C1 segment of cervical spinal cord (tissue), 14 donors: ENCODE measurements around the gene SLIT3.

ENCODE experiments used
- DNase-seq, 14 donors: peaks; one replicate each; lab custom pipeline; 2025; lab: John Stamatoyannopoulos, UW

Gene SLIT3

DNA sequence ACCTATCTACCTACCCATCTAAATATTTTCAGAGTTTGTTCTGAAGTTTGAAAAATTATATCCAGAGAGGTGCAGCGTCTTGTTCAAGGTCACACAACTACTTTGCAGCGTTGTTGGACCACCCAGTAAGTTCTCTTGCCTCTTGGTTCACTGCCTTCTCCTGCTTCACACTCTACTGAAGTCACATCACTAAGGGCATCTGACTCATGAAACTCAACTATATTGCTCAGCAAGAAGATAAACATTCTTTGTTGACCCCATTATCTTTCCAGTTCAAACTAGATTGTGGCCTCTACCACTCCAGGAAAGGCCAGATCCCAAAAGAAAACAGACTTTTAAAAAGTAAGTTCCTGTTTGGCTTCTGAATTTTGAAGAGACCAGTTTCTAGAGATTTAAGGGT is 326.9 kb downstream of the SLIT3 start:
- no peak for DNase-seq

DNA sequence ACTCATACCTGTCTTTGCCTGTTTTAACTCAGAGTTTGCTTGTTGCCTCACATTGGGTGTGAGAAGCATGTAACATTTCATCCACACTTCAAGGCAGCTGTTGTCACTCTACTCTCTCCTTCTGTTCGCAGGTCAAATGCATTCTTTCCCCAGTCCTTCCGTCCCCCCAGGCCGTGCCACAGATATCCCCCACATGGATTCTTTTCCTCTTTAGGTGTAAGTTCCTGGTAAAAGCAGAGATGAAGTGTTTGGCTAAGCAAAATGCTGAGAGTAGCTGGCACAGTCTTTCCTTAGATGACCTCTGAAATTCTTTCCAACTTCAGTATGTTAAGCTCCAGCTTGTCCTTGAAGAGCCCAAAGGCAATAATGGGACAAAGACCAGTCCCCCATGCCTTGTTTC is 328.2 kb downstream of the SLIT3 start:
- DNase-seq = no peak

DNA sequence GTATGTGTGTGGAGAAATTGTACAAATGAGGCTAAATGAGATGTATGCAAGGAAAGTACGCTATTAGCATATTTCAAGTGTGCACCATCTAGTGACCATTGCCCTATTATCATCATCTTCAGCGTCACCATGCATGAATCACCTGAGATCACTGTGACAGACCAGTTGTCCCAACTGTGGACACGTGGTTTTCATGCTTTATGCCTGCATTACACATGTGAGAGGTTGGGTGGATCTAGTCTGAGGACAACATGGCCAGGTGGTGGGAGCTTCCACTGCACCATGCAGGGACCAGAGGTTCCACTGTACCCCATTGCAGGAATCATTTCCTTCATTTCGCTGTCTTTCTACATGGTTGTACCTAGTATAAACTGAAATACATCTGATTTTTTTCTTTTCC is 329.8 kb downstream of the SLIT3 start:
- no peak for DNase-seq

DNA sequence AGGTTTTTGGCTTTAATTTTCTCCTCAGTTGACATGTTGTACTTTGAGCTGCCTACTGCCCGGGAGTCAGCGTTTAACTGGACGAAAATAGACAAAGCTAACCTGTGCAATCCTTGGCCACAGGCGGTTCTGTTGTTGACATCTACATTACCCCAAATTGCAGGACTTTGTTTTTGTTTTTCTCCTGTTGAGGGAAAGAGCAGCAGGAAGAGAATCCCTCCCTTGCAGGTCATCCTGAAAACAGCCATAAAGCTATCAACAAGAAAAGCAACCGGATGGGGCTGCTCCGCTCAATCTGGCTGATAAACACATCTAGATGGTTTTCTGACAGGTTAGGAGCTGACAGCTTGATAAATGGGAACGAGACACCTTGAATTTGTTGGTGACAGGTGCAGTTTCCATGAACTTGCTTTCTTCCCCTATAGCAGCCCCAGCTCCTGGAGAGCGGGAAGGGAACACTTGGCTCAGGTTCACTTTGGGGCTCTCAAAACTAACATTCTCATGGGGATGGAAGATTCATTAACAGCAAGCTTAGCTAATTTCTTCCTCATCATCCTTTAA is 331.5 kb downstream of the SLIT3 start:
- DNase-seq = no peak

DNA sequence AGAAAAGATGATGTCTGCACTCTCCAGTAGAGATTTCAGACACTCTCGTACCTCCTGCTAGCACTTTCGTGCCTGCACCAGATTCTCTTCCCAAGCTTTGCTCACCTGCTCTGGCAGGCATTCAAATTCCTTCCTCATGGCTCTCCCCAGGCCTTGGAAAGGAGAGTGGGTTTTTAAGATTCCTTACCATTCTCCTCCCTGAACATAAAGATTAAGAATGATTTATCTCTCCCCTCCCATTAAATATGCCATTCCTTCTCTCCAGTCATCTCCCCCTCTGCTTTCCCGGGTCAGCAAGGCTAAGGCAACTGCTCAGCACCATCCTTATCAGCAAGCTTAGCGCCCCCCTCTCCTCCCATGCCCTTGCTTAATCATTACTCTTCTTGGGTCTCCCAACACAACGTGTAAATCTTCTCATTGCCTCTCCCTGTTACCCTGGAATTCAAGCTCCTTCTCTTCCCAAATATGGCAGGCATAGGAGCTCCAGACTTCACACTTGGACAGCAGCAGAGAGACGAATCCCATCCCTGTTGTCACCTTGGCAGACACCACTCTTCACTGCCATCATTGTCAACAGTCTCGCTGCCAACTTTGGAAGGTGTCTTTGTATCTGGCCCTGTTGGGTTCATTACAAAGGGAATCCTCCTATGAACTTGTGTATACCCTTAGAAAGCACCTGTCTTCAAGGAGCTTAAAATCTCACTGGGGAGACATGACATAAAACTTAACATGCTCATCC is 332.9 kb downstream of the SLIT3 start:
- DNase-seq = peak in 1 of 14 donors; percentile 68

DNA sequence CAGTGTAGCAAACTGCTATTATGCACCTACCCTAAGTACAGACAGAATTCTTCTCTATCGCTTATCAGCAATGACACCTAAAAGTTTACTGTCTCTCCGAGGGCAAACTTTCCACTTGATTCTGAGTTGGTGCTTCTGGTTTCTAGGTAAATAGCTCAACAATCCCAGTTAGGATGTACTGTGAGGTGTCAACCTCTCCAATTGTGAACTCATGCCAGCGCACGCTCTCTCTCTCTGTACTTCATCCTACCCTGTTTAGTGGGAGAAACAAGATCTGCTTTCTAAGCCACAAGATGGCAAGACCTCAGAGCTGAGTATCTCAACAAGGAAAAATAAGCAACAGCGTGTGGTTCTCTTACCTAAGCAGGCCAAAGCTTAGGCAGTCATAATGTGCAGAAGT is 335.3 kb downstream of the SLIT3 start:
- no peak for DNase-seq

DNA sequence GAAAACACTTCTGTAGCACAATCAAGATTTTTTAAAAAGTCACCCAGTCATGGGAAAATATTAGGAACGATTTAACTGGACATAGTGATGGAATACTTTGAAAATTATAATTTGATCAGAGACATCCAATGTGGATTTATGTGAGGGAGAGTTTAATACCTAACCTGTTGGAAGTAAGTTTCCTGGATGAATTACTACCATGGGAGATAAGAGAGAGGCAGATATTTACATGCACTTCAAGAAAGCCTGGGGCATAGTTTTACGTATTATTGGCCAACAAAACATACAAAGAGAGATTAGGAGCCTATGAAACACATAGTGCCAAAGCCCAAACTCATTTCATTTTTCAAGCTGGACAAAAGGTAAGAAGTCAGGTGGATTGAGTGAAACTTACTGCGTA is 336.8 kb downstream of the SLIT3 start:
- no peak for DNase-seq

DNA sequence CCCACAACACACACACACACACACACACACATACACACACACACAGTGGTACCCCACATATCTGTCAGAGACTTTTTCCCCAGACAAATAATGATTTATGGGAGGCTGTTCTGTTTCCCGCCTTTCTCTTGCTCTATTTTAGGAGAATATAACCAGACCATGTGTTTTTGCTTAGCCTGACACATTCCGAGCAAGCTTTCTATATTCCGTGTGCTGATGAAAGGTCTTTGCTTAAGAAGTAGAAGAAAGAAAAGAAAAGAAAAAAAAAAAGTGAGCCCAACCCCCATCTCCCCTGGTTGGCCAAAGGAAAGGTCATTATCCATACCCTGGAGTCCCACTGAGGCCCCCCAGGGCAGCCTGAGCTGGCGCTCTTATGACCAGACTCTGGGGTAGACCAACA is 338.6 kb downstream of the SLIT3 start:
- no peak for DNase-seq

DNA sequence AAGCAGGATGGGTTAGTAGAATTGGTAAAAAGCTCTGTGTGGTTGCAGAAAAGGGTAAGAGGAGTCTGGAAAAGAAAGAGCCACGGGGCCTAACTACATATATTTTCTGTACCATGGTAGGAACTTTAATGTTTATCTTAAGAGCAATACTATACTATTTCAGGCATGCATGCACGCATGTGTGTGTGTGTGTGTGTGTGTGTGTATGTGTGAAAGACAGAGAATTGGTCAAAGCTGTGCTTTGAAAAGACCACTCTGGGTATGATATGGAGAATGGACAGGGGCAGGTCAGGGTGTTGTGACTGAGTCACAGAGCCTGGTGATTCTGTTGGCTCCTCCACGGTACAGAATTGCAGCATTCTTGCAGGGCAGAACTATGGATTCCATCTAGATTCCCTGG is 339.3 kb downstream of the SLIT3 start:
- DNase-seq = no peak

DNA sequence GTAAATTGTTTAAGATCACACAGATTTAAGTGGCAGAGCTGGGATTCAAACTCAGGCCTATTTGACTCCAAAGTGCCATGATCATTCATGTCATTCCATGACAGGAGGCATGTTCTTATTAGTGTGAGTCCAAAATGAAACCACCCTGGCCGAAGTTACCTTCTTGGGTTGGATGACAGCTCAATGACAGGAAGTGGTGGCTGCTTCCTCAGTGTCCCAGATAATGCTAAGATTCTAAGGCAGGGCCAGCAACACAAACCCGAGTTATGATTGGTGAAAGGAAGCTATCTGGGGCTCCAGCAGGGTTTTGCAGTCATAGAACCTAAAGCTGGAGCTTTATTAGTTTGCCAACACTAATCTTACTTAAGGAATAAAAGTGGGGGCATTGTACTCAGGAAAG is 340.4 kb downstream of the SLIT3 start:
- DNase-seq = no peak

DNA sequence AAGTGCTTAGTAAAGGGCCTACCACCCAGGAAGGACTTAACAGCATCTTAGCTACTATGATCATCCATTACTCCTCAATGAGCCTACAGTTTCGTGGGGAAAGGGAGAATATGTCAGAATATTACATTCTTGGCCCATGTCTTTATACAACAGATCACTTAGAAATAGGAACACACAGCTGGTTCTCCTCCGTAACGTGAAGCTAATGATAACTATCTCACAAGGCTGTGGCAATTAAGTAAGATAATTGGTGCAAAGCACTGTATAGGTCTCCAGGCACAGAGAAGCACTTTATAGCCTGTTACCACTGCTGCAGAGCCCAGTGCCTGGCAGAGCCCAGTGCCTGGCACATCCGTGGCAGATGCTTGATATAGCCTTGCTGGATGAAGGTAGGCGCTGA is 347.6 kb downstream of the SLIT3 start:
- no peak for DNase-seq

DNA sequence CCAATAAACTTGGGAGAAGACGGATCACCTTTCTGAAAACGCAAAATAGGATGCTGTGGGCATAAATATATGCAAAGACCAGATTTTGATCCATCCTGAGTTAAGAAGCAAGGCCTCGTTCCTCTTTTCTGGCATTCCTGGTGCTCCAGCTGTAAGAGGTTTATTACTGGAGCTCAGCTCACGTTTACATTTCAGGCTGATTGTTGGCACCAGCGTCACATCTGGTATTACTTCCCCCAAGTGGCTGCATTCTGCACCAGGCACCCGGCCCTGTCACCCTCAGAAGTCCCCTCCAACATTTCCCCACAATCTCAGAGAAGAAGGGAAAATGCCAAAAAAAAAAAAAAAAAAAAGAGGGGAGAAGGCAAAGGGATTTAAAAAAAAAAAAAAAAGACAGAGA is 348.7 kb downstream of the SLIT3 start:
- no peak for DNase-seq

DNA sequence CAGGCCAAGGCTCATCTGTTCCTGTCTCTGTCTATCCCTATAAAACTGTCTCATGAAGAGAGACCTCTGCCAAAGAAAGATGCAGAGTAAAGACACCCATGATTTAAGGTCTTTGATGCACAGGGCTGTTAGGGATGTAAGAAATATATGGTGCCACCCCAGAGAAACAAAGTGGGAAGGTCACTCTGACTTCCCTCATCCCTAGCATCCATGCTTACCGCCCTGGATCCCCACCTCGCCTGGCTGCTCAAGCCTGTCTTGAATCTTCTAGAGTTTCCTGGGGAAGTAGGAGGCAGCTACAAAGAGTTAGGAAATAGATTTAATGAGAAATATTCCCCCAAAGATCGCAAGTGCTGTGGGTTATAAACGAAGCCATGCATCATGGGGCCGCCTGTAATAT is 349.2 kb downstream of the SLIT3 start:
- DNase-seq = no peak

DNA sequence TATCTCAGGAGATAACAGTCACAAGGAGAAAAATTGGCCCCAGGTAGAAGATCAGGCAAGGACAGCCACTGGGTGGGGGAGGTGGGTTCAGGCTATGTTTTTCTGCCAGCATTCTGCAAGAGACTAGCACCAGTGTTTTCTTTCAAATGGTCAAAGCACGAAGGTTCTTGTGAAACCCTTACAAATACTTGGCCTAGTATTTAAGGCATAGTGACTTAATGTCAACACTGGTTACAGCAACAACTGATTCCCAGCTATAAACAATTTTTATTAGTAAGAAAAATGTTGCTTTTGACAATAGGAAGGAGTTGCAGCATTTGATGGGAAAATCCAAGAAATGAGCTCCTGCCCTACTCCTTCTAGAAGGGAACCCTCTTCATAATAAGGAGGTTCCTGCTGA is 349.6 kb downstream of the SLIT3 start:
- no peak for DNase-seq

DNA sequence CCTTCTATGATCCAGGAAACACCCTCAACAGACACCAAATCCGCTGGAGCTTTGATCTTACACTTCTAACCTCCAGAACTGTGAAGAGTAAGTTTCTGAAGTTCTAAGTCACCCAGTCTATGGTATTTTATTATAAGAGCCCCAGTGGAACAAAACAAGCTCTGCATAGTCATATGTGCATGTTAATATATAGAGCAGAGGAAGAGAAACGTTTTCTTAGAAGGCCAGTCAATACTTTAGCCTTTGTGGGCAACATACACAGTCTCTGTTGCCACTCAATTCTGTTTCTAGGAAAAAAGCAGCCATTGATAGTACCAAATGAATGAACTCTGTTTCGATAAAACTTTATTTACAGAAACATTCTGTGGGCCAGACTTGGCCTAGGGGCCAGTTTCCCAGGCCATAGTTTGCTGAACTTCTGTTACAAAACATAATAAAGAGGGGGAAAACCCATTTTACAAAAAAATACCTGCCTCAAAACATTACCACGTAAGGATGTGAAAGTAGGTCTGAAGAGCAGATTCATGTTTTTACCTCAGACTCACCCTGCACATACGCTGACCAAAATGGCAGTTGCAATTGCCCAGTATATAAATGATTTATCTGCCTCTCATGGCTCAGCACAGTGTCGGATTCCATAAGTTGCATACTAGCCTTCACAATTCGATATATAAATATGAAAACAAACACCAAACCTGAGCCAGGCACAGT is 350.5 kb downstream of the SLIT3 start:
- no peak for DNase-seq

DNA sequence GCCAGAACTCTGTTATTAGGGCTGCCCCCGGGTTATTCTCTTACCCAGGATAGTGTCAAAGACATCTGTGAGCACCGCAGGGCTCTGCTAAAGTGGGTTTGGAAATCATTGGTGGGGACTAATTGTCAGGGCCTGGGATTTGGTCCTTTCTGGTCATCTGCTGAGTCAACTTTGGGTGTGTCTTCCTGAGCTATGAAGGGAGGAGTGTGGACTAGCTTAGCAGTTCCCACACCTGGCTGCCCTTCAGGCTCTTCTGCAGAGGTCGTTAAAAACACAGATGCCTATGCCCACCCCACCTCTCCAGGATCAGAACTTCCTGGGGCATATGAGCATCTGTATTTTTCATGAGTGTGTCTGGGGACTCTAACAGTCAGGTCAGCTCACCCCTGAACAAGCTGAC is 352.2 kb downstream of the SLIT3 start:
- no peak for DNase-seq

DNA sequence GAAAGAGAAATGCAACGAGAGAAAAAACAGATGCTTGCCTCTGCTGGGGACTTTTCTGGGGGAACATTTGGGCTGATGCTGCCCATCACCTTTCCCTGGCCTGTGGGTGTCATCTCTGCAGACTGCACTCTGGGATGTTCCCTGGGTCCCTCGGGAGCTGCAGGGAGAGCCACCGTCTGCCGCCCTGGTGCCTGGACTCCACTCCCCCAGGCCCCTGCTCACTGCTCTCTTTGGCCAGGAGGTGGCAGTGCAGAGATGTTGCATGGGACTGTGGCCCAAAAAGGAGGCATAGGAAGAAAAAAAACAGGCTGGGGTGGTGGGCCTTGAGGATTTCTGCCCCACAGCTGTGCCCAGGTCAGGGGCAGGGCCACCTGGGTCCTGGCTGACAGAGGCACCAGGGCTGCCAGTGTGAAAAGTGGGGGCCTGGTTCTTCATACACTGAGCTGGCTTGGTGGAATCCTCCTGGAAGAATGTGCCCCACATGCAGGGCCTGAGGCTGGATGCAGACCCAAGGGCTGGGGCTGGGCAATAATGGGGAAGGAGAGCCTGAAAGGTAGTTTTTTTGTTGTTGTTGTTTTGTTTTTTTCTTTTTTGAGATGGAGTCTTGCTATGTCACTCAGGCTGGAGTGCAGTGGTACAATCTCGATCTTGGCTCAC is 353.6 kb downstream of the SLIT3 start:
- peak in 4 of 14 donors; percentile 2 to 29 (median 4) for DNase-seq

DNA sequence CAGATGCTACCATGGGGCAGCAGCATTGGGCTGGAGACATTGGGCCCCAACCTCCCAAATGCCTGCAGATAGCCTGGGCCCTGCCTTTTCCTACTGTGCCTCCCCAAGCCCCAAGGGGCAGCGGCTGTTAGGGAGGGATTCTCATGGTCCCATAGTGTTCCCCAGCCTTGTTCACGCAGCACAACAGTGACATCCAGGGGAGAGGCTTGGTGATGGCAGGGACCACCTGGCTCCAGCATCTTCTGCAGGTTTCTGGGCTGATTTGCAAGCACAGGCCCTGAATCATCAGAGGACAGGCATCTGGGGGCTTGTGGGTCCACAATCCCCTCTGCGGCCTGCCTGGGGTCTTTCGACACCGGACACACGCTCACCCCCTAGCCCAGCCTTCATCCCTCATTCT is 354.6 kb downstream of the SLIT3 start:
- no peak for DNase-seq

DNA sequence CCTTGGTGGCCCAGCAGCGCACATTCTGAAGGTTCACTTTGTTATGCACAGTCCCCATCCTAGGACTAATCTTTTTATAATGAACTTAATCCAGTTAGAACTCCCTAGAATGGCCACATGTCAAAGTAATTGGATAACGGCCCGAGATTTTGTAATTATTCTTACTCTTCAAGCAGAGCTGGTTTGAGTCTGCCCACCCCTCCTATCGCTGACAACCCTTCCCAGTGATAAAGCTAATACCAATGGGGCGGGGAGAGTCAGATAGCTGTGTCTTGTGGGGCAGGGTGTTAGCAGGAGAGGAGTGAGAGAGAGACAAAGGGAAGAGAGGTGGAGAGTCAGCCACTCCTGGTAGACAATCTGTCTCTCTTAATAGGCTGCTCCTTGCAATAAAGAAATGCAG is 356.9 kb downstream of the SLIT3 start:
- DNase-seq = no peak

DNA sequence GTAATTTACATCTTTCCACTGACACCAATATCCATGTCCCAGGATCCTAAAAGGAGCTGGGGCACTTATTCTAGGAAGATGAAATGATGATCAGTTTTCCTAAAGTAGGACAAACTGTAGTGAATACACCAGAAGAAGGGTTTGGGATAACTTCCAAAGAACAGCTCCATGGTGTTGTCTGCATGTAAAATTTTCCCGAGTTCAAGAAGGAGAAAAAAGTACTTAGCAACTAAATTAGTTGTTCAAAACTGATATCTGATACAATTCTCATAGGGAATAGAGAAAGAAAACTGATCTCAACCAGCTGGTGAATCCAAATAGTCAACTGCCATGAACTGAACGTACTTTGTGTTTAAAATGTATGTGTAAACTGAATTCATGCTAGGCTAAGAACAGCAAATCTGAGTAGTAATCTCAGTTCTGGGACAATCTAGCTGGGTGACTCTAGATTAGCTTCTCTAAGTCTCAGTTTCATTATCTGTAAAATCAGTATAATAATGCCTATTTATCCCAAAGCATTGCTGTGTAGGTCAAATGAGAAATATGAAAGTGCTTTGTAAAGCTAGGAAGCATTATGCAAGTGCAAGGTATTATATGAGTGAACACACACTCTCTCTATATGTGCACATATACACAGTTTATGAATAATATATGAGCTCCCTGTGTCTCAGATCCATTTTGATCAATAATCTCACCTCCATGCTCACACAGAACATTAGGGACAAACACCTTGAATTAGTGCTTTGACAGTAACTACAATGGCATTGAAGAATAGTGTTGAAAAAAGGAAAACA is 357.7 kb downstream of the SLIT3 start:
- no peak for DNase-seq

DNA sequence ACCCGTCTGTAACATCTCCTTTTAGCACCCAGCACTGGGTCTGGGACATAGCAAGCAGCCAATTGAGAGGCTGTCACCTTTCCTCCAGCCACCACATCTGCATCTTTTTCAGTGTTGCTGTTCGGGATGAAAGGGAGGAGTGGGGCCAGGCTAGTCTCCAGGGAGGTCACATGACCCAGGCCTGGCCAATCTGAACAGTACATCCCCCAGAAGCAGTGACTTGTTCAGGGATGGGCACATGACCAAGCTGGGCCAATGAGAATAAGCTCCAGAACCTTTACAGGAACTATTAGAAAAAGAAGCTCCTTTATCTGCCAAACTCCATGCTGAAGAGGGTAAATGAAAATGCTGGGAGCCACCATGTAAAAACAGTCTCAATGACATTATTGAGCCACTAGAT is 359.0 kb downstream of the SLIT3 start:
- DNase-seq = no peak

DNA sequence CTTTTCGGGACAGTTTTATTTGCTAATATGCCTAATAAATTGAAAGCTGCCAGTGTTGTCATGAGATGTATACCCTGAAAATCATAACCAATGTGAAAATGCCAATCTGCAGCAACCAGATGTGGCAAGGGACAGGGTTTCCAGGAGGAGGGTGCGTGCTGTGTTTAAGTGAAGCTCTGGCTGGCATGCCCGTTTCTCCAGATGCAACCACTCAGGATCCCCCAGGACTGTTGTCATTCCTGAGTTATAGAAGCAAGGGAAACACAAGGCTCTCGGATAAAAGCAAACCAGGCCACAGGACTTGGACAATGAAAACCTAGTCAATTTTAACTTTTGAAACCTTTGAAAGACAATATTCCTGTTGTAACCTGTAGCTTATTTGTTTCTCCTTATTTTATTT is 360.2 kb downstream of the SLIT3 start:
- no peak for DNase-seq
